Hematopoietic multipotent progenitor cell treated with erythropoietin and hydrocortisone succinate and interleukin-3 and kit ligand, for 8 days (in vitro differentiated cells): ENCODE measurements around the gene C19orf38.

Source experiments
- DNase-seq: peaks from one replicate; pipeline ENCODE4 v3.0.0-alpha.2; 2015

Gene C19orf38

GRCh38 chr19:10915130-10916091 lies 67.2 kb downstream of the C19orf38 start:
- no peak for DNase-seq

GRCh38 chr19:10916602-10917001 lies 68.4 kb downstream of the C19orf38 start:
- DNase-seq: no peak

- no peak for DNase-seq
These were observed 70.1 kb downstream of the C19orf38 start for GRCh38 chr19:10918359-10918758.
